ENCODE measurements around the gene GULP1.
"Not testable (repeated sequence)": the region's sequence is repeated elsewhere in the genome, so short reads cannot be mapped to it uniquely, and the experiment has no call there.

The GULP1 gene

DNA sequence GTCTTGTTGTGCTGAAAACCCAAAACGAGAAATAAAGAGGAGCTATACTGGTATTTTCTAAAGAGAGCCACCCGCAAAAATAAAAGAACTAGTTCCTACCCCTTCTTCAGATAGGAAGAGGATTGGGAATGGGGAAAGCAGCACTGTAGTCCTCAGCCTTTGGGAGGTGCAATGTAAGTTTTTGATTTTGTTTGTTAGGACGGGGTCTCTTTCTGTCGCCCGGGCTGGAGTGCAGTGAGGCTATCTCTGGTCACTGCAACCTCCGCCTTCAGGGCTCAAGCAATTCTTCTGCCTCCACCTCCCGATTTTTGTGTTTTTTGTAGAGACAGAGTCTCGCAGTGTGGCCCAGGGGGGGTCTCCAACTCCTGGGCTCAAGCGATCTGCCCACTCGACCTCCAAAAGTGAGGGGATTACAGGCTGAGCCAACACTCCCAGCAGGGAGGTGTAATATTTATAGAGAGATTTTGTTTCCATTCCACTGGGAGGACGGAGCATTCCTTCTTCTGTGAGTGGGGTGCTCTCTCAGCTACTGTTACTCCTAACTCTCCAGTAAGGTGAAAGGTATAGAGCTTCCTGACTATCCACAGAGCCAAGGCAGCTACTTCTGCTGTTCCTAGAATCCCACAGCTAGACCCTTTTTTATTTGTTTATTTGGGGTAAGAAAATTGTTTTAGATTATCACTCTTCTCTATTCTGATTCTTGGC lies 13.1 kb upstream of the GULP1 start:
- DNase-seq (ENCODE audit: insufficient read length, low spot score) (no peak), FAIRE-seq (no peak)
- TF ChIP-seq, protein P1, sequence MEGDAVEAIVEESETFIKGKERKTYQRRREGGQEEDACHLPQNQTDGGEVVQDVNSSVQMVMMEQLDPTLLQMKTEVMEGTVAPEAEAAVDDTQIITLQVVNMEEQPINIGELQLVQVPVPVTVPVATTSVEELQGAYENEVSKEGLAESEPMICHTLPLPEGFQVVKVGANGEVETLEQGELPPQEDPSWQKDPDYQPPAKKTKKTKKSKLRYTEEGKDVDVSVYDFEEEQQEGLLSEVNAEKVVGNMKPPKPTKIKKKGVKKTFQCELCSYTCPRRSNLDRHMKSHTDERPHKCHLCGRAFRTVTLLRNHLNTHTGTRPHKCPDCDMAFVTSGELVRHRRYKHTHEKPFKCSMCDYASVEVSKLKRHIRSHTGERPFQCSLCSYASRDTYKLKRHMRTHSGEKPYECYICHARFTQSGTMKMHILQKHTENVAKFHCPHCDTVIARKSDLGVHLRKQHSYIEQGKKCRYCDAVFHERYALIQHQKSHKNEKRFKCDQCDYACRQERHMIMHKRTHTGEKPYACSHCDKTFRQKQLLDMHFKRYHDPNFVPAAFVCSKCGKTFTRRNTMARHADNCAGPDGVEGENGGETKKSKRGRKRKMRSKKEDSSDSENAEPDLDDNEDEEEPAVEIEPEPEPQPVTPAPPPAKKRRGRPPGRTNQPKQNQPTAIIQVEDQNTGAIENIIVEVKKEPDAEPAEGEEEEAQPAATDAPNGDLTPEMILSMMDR (IDR thresholded peaks at IDR 0.05; ENCODE audit: insufficient read depth, missing control alignments), result no peak

DNA sequence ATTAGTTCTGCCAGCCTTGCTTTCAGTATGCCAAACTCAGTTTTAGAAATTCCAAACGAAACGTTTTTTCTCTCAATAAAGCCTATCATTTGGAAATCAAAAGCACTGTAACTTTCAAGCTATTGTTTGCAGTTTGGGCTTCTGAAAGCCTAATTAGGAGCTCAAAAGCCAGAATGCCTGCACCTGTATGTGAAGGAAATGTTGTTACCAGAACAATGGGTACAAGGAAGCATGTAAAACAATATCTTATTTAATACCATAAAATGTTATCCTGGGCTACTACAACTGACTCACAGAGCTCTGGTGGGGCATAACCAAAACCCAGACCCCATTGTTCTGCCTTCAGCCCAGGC lies 12.6 kb upstream of the GULP1 start:
- TF ChIP-seq, protein P1 (IDR thresholded peaks at IDR 0.05; ENCODE audit: insufficient read depth, missing control alignments), result no peak
- FAIRE-seq, result no peak
- no peak for DNase-seq (ENCODE audit: insufficient read length, low spot score)

DNA sequence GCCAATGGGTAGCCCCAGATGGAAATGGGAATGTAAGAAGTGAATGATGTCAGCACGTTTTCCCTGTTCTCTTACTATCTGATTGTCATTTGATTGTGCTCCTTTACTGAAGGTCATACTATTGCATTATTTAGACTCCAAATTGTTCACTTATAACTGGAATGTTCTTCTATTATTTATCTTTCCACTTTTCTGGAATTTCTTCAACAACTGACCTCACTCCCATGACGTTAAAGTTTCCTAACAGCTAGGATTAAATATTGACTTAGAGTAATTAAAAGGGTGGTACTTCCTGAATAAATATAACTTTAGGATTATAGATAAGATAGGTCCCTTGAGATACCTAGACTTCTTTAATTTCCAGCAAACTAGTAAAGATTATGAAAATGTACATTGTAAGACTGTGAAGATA lies 10.9 kb upstream of the GULP1 start:
- no peak for FAIRE-seq
- DNase-seq (ENCODE audit: insufficient read length, low spot score), result no peak
- TF ChIP-seq, protein P1 (IDR thresholded peaks at IDR 0.05; ENCODE audit: insufficient read depth, missing control alignments), result no peak

DNA sequence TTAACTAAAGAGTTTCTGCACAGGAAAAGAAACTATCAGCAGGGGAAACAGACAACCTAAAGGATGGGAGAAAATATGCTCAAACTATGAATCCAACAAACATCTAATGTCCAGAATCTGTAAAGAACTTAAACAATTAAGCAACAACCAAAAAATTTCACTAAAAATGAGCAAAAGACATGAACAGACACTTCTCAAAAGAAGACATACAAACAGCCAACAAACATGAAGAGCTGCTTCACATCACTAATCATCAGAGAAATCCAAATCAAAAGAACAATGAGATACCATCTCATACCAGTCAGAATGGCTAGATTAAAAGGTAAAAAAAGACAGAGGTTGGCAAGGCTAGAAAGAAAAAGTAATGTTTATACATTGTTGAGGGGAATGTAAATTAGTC lies 8.8 kb upstream of the GULP1 start:
- FAIRE-seq (no peak), DNase-seq (ENCODE audit: insufficient read length, low spot score) (no peak)
- TF ChIP-seq, protein P1 (IDR thresholded peaks at IDR 0.05; ENCODE audit: insufficient read depth, missing control alignments), result no peak

GRCh38 chr2:188284251-188284650 lies 7.4 kb upstream of the GULP1 start:
- not testable (repeated sequence) for FAIRE-seq; DNase-seq (ENCODE audit: insufficient read length, low spot score)

GRCh38 chr2:188285049-188285448 lies 6.6 kb upstream of the GULP1 start:
- FAIRE-seq, result no peak
- TF ChIP-seq, protein P1 (IDR thresholded peaks at IDR 0.05; ENCODE audit: insufficient read depth, missing control alignments), result no peak
- DNase-seq (ENCODE audit: insufficient read length, low spot score), result no peak

DNA sequence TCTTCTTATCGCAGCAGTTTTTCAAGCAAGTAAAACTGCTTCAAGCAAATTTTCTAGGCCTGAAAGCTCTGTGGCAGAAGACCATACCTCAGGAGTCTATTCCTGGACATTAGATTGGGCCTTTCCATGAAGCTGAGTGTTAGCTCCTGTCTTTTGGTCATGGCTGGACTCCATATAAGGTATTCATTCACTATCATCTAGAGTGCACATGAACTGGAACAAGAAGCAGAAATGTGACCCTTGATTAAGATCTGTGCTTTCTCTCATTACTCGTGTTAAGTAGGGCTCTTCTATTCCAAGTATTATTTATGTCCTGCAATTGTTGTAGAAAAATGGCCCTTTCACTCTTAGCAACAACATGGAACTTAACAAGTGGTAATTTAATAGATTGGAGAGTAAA lies 5.9 kb upstream of the GULP1 start:
- no peak for DNase-seq (ENCODE audit: insufficient read length, low spot score)
- TF ChIP-seq, protein P1 (IDR thresholded peaks at IDR 0.05; ENCODE audit: insufficient read depth, missing control alignments), result no peak
- FAIRE-seq, result no peak

Data from D721Med (cell line).